Measurements from ENCODE around the gene CTSH. TPM values are rescaled to one million over a fixed set of nuclear protein-coding genes. Genes with fewer than 3 reads are reported as not detected.

Gene CTSH
- total RNA-seq, 1 donor from 2014 or later: 6.4 TPM

- Mint-ChIP-seq H3K27ac (ENCODE audit: unreplicated experiment) (no peak overlapping the region), H3K4me3 (ENCODE audit: unreplicated experiment) (no peak overlapping the region), H3K4me1 (ENCODE audit: unreplicated experiment) (no peaks in the 10 kb centered on the region), H3K36me3 (ENCODE audit: unreplicated experiment) (peaks cover 82% of the 10 kb centered on the region), H3K27me3 (ENCODE audit: unreplicated experiment) (no peaks in the 10 kb centered on the region), H3K9me3 (ENCODE audit: unreplicated experiment) (no peaks in the 10 kb centered on the region)
- TF ChIP-seq CTCF (IDR thresholded peaks at IDR 0.05): no peak
- DNase-seq (ENCODE audit: extremely low spot score, unreplicated experiment): no peak
Measured at GRCh38 chr15:78895471-78895870, 49.4 kb downstream of the CTSH start.

GRCh38 chr15:78893538-78893937 lies 51.3 kb downstream of the CTSH start:
- Mint-ChIP-seq H3K9me3 (ENCODE audit: unreplicated experiment) (no peaks in the 10 kb centered on the region), H3K4me3 (ENCODE audit: unreplicated experiment) (no peak overlapping the region)

GRCh38 chr15:78889000-78889399 lies 55.8 kb downstream of the CTSH start:
- Mint-ChIP-seq H3K4me3 (ENCODE audit: unreplicated experiment) (no peak overlapping the region), H3K36me3 (ENCODE audit: unreplicated experiment) (peaks cover 75% of the 10 kb centered on the region), H3K9me3 (ENCODE audit: unreplicated experiment) (no peaks in the 10 kb centered on the region), H3K27ac (ENCODE audit: unreplicated experiment) (no peak overlapping the region), H3K4me1 (ENCODE audit: unreplicated experiment) (peaks cover 20% of the 10 kb centered on the region), H3K27me3 (ENCODE audit: unreplicated experiment) (no peaks in the 10 kb centered on the region)
- no peak for DNase-seq (ENCODE audit: extremely low spot score, unreplicated experiment)
- TF ChIP-seq CTCF (IDR thresholded peaks at IDR 0.05): no peak

More at GRCh38 chr15:78893538-78893937, 51.3 kb downstream of the CTSH start:
- Mint-ChIP-seq H3K27me3 (ENCODE audit: unreplicated experiment) (no peaks in the 10 kb centered on the region), H3K27ac (ENCODE audit: unreplicated experiment) (no peak overlapping the region), H3K36me3 (ENCODE audit: unreplicated experiment) (peaks cover 84% of the 10 kb centered on the region), H3K4me1 (ENCODE audit: unreplicated experiment) (no peaks in the 10 kb centered on the region)
- no peak for DNase-seq (ENCODE audit: extremely low spot score, unreplicated experiment)
- no peak for TF ChIP-seq CTCF (IDR thresholded peaks at IDR 0.05)

- H3K27me3 Mint-ChIP-seq (ENCODE audit: unreplicated experiment): no peaks in the 10 kb centered on the region
- peaks cover 46% of the 10 kb centered on the region for H3K36me3 Mint-ChIP-seq (ENCODE audit: unreplicated experiment)
- peaks cover 68% of the 10 kb centered on the region for H3K4me1 Mint-ChIP-seq (ENCODE audit: unreplicated experiment)
- DNase-seq (ENCODE audit: extremely low spot score, unreplicated experiment): no peak
- no peaks in the 10 kb centered on the region for H3K9me3 Mint-ChIP-seq (ENCODE audit: unreplicated experiment)
- H3K27ac Mint-ChIP-seq (ENCODE audit: unreplicated experiment): no peak overlapping the region
- no peak for TF ChIP-seq CTCF (IDR thresholded peaks at IDR 0.05)
- no peak overlapping the region for H3K4me3 Mint-ChIP-seq (ENCODE audit: unreplicated experiment)
Measured at GRCh38 chr15:78881681-78882080, 63.2 kb downstream of the CTSH start.

GRCh38 chr15:78880813-78881212 lies 64.0 kb downstream of the CTSH start:
- H3K9me3 Mint-ChIP-seq (ENCODE audit: unreplicated experiment): no peaks in the 10 kb centered on the region
- no peak for DNase-seq (ENCODE audit: extremely low spot score, unreplicated experiment)
- H3K4me3 Mint-ChIP-seq (ENCODE audit: unreplicated experiment): no peak overlapping the region
- no peaks in the 10 kb centered on the region for H3K27me3 Mint-ChIP-seq (ENCODE audit: unreplicated experiment)
- H3K36me3 Mint-ChIP-seq (ENCODE audit: unreplicated experiment): peaks cover 39% of the 10 kb centered on the region
- H3K27ac Mint-ChIP-seq (ENCODE audit: unreplicated experiment): no peak overlapping the region
- peaks cover 71% of the 10 kb centered on the region for H3K4me1 Mint-ChIP-seq (ENCODE audit: unreplicated experiment)
- TF ChIP-seq CTCF (IDR thresholded peaks at IDR 0.05): no peak
